SH-SY5Y (cell line): Measurements from ENCODE around the gene GULP1.

ENCODE experiments used
- GATA2 ChIP-seq: IDR thresholded peaks from 2 replicates; pipeline ENCODE4 v1.6.1; 2011; ENCODE audit warnings: mild to moderate bottlenecking, low read depth, low read length
- GATA3 ChIP-seq: IDR thresholded peaks from 2 replicates; pipeline ENCODE4 v1.6.1; 2011; ENCODE audit warnings: low read depth, mild to moderate bottlenecking, low read length, moderate library complexity

- TF ChIP-seq GATA2 (no peak), GATA3 (no peak)
Measured at GRCh38 chr2:188503975-188504374, 212.3 kb downstream of the GULP1 start.
